Tibial nerve (tissue), 4 donors: ENCODE measurements around the gene UTS2B. TPM values are rescaled to one million over a fixed set of nuclear protein-coding genes. Genes with fewer than 3 reads are reported as not detected.

ENCODE experiments used
- DNase-seq, 2 donors: peaks; one replicate each; pipeline ENCODE4 v3.0.0-alpha.2; 2019; ENCODE audit warnings: low spot score in 2 of 2
- H3K27ac ChIP-seq, 4 donors: fragments of 200-600 bp; sonication (generic) in 3 of 4; one replicate each; pipeline ENCODE4 v1.5.1; 2017 to 2019; ENCODE audit warnings: mild to moderate bottlenecking in 1 of 4
- H3K27me3 ChIP-seq, 2 donors: fragments of 200-600 bp; sonication (generic) in 1 of 2; one replicate each; pipeline versions ENCODE4 v1.5.1 to v1.6.0; 2017 to 2019
- H3K36me3 ChIP-seq, 3 donors: fragments of 200-600 bp; sonication (generic); one replicate each; pipeline ENCODE4 v1.5.1; 2018 to 2019
- H3K4me1 ChIP-seq, 4 donors: fragments of 200-600 bp; sonication (generic) in 3 of 4; one replicate each; pipeline ENCODE4 v1.5.1; 2017 to 2019
- H3K4me3 ChIP-seq, 4 donors: fragments of 200-600 bp; sonication (generic) in 3 of 4; one replicate each; pipeline ENCODE4 v1.5.1; 2017 to 2019; ENCODE audit warnings: mild to moderate bottlenecking in 1 of 4, moderate library complexity in 1 of 4
- H3K9me3 ChIP-seq, 4 donors: fragments of 200-600 bp; sonication (generic) in 3 of 4; one replicate each; pipeline ENCODE4 v1.5.1; 2017 to 2019
- CTCF ChIP-seq, 5 experiments: fragments of 200-600 bp in 3 of 5; fragments of 450-650 bp in 2 of 5; sonication (generic) in 3 of 5; IDR thresholded peaks; one replicate each; pipeline ENCODE4 v1.5.1; 2016 to 2019; ENCODE audit warnings: antibody characterized with exemption in 5 of 5, mild to moderate bottlenecking in 3 of 5, moderate library complexity in 2 of 5
- EP300 ChIP-seq, 2 donors: sonication (generic); formaldehyde crosslinking; IDR thresholded peaks; one replicate each; pipeline ENCODE4 v1.6.1; 2017; ENCODE audit warnings: antibody characterized with exemption in 2 of 2, mild to moderate bottlenecking in 1 of 2
- POLR2A ChIP-seq, 2 donors: fragments of 450-650 bp; IDR thresholded peaks; one replicate each; pipeline ENCODE4 v1.6.1; 2017; ENCODE audit warnings: antibody characterized with exemption in 2 of 2, mild to moderate bottlenecking in 2 of 2, moderate library complexity in 2 of 2
- WGBS, 2 donors: methylation state at CpG; one replicate each; pipeline ENCODE4 v1.1.5; 2018; 5-methylcytosine and 5-hydroxymethylcytosine counted together
- total RNA-seq, 4 donors: library from RNA; depleted of rRNA; stranded (reverse); fragments of >200 nt; gene quantifications; one replicate each; pipeline ENCODE4 v1.1.0, GENCODE V29; 2016

The UTS2B gene
- total RNA-seq, 4 donors from 2014 or later: 0.90 to 2.7 TPM; not detected in 2

GRCh38 chr3:191360620-191361019, 30.3 kb upstream of the UTS2B start:
- Histone ChIP-seq H3K4me3 (no peak overlapping the region), H3K27me3 (no peaks in the 10 kb centered on the region), H3K27ac (no peak overlapping the region), H3K36me3 (peaks cover 0 to 61% (median 0%) of the 10 kb centered on the region in 3 donors), H3K9me3 (no peaks in the 10 kb centered on the region), H3K4me1 (peaks cover 0 to 15% (median 5%) of the 10 kb centered on the region in 4 donors)
- DNase-seq: no peak
- no peak for TF ChIP-seq CTCF (IDR thresholded peaks at IDR 0.05)
- no peak for TF ChIP-seq POLR2A (IDR thresholded peaks at IDR 0.05)
- TF ChIP-seq EP300 (IDR thresholded peaks at IDR 0.05): no peak
- WGBS, 2 donors: 94 to 95% methylated on average over 3 of the region's 3 CpGs

GRCh38 chr3:191358929-191359328, 28.6 kb upstream of the UTS2B start:
- DNase-seq: no peak
- TF ChIP-seq POLR2A (IDR thresholded peaks at IDR 0.05) (no peak), EP300 (IDR thresholded peaks at IDR 0.05) (no peak), CTCF (IDR thresholded peaks at IDR 0.05) (no peak)
- 92 to 95% methylated on average over 2 of the region's 2 CpGs for WGBS, 2 donors
- H3K36me3 ChIP-seq: peaks cover 0 to 56% (median 0%) of the 10 kb centered on the region in 3 donors
- H3K9me3 ChIP-seq: no peaks in the 10 kb centered on the region
- H3K27ac ChIP-seq: no peak overlapping the region
- no peaks in the 10 kb centered on the region for H3K27me3 ChIP-seq
- peaks cover 0 to 26% (median 5%) of the 10 kb centered on the region in 4 donors for H3K4me1 ChIP-seq
- no peak overlapping the region for H3K4me3 ChIP-seq

- Histone ChIP-seq H3K4me1 (peaks cover 0 to 36% (median 14%) of the 10 kb centered on the region in 4 donors), H3K9me3 (no peaks in the 10 kb centered on the region), H3K36me3 (peaks cover 0 to 48% (median 0%) of the 10 kb centered on the region in 3 donors), H3K27me3 (no peaks in the 10 kb centered on the region), H3K27ac (no peak overlapping the region), H3K4me3 (no peak overlapping the region)
- no peak for DNase-seq
- 91% methylated on average over 6 of the region's 6 CpGs for WGBS, 2 donors
- TF ChIP-seq POLR2A (IDR thresholded peaks at IDR 0.05) (no peak), CTCF (IDR thresholded peaks at IDR 0.05) (no peak), EP300 (IDR thresholded peaks at IDR 0.05) (no peak)
Observed at GRCh38 chr3:191357909-191358308, 27.6 kb upstream of the UTS2B start.

GRCh38 chr3:191356631-191357439, 26.5 kb upstream of the UTS2B start:
- TF ChIP-seq EP300 (IDR thresholded peaks at IDR 0.05) (no peak), POLR2A (IDR thresholded peaks at IDR 0.05) (no peak), CTCF (IDR thresholded peaks at IDR 0.05) (no peak)
- no peak for DNase-seq
- Histone ChIP-seq H3K27ac (no peak overlapping the region), H3K9me3 (no peaks in the 10 kb centered on the region), H3K27me3 (no peaks in the 10 kb centered on the region), H3K4me3 (no peak overlapping the region), H3K4me1 (peaks cover 0 to 47% (median 19%) of the 10 kb centered on the region in 4 donors), H3K36me3 (peaks cover 0 to 37% (median 0%) of the 10 kb centered on the region in 3 donors)
- WGBS, 2 donors: 61 to 67% methylated on average over 5 of the region's 5 CpGs

- no peak overlapping the region for H3K27ac ChIP-seq
Observed at GRCh38 chr3:191355406-191355805, 25.1 kb upstream of the UTS2B start.

More at GRCh38 chr3:191355406-191355805, 25.1 kb upstream of the UTS2B start:
- peaks cover 0 to 24% (median 0%) of the 10 kb centered on the region in 3 donors for H3K36me3 ChIP-seq
- DNase-seq: no peak
- no peaks in the 10 kb centered on the region for H3K27me3 ChIP-seq
- TF ChIP-seq EP300 (IDR thresholded peaks at IDR 0.05): no peak
- no peak for TF ChIP-seq POLR2A (IDR thresholded peaks at IDR 0.05)
- TF ChIP-seq CTCF (IDR thresholded peaks at IDR 0.05): no peak
- no peaks in the 10 kb centered on the region for H3K9me3 ChIP-seq
- no peak overlapping the region for H3K4me3 ChIP-seq
- peaks cover 0 to 60% (median 25%) of the 10 kb centered on the region in 4 donors for H3K4me1 ChIP-seq
- WGBS, 2 donors: 93 to 96% methylated on average over 4 of the region's 4 CpGs
